NOMO-1 (cell line): Measurements from ENCODE around the gene GBE1.

Experiments used
- DNase-seq, 2 experiments: peaks; one replicate each; lab custom pipeline; 2025; ENCODE audit not compliant: unreplicated experiment in 2 of 2; lab: John Stamatoyannopoulos, UW

The GBE1 gene

DNA sequence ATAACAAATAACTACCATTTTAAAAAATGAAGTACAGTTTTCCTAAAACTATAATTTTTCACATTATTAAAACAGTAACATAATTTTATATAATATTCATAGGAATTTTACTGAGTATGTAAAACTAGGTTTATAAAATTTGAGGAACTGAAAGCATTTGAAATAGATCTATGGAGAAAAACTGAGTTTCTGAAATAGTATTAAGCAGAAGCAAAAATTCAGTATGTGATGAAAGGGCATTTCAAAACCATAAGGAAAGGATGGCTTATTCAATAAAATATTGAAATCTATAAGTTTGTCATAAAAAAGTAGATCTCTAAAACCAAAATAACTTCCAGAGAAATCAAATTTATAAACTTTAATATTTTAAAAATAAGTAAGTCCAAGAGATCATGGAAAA lies 53.4 kb downstream of the GBE1 start:
- DNase-seq: peak in 1 of 2 experiments; percentile 80

DNA sequence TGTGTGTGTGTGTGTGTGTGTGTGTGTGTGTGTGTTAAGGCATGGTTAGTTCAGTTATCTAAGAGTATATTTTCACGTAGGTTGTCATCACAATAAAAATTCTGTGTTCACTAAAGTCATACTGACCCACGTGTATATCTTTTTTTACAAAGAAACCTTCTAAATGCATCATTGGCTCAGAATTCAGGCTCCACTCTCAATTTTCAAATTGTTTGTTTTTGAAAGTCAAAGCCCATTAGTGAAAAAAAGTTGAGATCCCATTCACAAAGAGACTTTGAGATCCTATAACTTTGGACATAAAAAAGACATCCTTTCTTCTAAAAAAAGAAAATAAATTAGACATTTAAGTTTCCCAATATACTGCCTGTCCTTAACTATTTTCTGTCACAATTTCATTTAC lies 59.3 kb downstream of the GBE1 start:
- no peak for DNase-seq

DNA sequence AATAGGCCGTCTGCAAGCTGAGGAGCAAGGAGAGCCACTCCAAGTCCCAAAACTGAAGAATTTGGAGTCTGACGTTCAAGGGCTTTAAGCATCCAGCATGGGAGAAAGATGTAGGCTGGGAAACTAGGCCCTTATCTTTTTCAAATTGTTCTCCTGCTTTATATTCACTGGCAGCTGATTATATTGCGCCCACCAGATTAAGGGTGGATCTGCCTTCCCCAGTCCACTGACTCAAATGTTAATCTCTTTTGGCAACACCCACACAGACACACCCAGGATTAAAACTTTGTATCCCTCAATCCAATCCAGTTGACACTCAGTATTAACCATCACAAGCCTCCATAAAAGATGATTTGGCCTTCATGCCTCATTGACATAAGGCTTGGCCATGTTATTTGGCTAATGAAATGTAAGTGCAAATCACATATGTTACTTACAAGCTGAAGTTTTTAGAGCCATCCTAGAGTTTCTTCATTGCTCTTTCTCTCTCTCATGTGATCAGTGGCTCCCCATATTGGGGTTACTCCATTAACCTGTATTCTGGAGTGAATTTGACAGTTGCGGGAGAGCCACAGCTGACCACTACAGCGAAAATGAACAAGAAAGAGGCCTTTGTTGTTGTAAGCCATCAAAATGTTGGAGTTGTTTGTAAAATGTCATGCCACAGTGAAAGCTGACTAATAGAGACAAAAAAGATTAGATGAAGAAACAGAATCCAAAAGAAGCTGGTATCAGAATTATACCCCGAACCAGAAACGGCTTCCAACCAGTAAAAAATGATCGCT lies 61.7 kb downstream of the GBE1 start:
- no peak for DNase-seq

DNA sequence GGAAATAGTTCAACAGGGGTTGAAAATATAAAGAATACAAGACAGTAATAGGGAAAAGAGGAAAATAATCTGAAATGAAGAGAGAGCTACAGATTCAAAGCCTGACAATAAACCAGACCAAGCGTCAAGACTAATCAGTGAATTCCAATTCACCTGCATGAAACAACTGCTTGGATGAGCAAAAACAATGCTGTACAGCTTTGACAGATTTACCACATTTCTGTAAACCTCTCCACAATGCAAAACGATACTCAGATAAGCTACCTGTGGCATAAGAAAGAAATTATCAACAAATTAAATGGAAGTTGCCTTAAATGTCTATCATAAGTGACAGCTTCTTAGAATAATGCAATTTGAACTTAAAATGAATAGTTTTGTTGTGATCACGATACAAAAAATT lies 65.4 kb downstream of the GBE1 start:
- no peak for DNase-seq

DNA sequence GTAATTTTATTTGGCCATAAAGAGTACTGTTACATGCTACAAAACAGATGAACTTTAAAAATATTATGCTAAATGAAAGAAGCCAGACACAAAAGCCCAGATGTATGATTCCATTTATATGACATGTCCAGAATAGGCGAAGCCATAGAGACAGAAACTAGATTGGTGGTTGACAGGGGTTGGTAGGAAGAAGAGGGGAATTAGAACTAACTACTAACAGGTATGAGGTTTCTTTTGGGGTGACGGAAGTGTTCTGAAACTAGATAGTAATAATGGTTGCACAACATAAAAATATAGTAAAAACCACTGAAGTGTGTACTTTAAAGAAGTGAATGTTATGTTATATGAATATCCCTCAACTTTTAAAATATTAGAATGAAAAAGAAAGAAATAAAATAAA lies 66.1 kb downstream of the GBE1 start:
- DNase-seq: no peak

DNA sequence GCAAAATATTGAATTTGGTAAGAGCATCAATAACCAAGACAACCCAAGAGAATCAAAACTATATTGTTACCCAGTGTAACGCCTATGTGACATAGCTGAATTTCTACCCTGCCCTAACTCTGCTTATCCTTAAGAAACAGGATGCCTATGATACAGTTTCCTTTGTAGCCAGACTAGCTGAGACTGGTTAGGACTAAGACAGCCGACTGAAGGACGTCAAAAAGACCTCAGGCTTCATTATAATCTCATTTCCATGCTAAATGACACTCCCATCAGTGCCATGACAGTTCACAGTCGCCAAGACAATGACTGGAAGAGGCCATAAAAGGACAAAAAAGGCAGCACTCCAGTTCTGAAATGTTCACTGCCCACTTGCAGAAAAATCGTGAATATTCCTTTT lies 66.8 kb downstream of the GBE1 start:
- no peak for DNase-seq

DNA sequence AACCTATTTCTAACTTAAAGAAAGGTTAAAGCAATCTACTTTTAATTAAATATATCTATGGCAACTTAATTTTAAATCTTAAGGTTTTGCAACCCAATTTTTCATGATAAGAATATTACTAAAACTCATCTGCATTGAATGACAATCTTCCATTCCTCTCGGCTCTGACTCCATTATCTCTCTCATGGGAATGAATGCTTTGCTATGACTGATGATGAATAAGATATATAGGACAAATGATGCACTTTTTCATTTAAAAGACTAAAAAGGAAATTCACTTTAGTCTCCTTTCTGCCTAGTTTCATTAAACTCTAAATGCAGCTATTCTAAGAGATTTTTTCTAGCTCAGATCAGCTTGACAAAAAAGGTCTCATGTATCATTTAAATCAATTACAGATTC lies 68.7 kb downstream of the GBE1 start:
- DNase-seq: no peak

DNA sequence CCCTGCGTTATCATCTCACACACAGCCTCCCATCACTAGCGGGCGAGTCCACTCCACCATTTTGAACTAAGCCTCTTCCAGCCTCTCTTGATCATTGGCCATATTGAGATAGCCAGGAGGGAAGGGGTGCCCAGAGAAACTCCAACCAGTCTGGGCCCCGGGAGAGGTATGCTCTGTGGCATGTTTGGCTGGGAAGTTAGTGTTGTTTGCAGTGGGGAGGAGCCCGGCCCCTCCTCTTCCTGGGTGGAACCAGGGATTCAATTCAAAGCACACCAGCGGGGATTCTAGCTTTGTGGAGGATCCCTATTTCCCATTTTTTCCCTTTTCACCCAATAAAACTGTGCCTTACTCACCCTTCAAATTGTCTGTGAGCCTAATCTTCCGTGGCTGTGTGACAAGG lies 71.8 kb downstream of the GBE1 start:
- no peak for DNase-seq

DNA sequence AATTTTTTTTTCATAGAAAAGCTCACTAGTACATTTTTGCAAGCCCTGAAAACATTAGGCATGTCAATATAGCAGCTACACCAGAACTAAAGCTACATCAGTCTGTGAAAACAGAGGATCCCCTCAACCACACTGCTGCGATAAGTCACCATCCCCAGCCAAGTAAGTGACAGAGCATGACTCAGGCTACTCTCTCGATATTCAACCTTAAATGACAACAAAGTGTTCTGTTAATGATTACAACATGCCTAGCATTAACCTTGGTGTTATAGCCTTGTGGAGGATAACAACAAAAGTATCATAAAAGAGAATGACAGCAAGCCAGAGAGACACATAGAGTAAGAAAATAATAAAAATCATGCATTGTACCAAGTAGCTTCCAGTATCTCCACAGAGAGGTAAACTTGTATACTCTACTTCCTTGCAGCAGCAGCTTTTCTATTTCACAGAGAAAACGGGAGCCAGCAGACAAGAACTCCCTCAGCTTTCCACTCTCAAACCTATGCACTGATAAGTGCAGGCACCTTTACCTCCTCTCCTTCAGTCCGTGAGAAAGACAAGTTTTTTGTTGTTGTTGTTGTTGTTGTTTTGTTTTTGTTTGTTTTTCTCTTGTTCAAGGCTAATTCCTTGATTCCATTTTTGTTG lies 76.6 kb downstream of the GBE1 start:
- DNase-seq: no peak

DNA sequence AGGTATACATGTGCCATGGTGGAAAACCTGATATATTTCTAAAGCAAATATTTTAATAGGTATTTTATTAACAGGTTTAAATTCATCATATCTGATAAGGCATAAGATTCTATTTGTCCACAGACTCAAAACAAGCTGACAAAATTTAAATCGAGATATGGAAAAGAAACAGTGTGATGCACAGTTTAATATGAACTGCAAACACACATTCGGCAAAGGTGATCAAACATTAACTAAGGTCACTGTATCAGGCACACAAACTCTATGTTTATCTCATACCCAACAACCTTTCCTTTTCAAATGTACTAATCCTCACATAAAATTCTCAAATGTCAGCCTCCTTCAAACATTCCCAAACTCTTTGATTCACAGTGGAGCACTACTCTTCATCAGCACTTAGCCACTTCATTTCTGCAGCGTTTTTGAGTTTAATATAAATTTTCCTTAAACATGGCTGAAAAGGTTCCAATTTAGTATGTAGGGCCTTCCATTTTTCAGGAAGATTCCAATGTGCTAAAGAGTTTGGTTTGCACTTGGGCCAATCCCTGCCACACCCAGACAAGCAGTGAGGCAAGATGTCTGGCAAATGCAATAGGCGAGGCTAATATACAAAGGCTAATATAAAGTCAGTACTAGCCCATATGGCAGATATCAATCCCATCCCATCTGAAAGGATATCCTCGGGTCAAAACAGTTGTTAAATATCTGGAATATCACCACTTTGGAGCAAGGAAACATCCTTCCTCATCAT lies 84.6 kb downstream of the GBE1 start:
- DNase-seq: no peak

DNA sequence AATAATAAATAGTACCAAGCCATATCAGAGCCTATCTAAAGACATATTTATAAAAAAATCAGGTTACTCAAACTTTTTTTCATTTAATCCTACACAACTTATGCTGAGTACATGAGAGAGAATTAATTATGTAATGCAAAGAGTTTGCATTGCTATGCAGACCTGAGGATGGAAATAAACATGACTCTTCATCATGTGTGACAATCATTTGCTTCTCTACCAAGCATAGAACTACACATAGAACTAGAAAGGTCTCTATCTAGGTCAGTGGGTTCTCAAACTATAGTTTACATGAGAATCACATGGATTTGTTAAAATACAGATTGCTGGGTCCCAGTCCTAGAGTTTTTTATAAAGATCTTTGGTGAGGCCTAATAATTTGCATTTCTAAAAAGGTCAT lies 86.8 kb downstream of the GBE1 start:
- no peak for DNase-seq

DNA sequence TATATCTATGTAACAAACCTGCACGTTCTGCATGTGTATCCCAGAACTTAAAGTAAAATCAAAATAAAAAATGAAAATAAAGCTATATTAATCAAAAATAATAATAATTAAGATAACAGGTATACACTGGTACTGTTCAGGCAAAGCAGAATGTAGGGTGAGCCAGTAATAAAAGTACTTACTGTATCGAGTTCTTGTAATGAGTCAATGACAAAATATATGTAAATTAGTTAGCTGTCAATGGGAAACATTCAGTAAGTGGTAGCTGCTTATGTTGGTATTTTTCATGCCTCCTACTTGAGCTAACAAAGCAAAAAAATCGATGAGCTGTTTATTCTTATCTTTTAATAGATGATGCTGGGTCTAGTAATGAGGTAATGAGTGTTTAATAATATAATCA lies 93.2 kb downstream of the GBE1 start:
- no peak for DNase-seq

DNA sequence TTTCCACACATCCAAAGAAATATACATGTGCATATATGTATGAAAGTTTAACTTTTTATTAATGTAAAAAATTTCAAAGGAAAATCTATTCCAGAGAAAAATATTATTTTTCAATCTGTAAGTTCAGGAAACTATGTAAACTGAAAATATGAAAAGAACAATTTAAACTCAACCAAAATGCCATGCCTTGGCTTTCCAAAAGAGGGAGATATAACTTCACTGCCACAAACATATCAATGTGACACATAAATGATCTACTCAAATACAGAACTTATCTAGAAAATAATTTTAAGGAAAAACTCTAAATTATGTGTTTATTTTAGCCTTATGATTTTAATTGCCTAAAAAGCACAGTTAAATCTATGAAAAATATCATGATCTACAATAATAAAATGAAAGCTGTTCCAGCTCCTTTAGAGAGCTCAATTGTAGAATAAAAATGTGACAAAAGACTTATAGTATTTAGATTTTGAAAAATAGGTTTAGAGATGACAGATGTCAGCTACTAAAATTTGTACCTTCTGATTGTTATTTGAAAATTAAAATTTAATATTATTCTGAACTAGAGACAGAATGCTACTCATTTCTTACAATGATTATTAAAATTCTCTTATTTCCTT lies 94.8 kb downstream of the GBE1 start:
- DNase-seq: no peak

DNA sequence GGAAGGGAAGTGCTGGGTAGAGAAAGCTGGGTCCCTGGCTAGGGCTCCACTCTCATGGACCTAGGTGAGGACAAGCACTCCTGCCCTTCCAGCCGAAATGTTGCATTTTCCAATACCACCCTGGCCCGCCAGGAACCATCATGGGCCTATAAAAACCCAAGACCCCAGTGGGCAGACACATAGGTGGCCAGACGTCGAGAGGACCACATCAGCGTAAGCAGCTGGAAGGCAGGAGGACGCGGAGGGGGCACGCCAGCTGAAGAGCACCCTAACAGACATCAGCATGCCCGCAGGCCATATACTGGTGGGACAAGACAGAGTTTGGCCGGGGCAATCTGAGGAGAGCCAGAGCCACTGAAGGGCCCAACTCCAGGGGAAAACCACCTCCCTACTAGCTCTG lies 98.3 kb downstream of the GBE1 start:
- DNase-seq: no peak

DNA sequence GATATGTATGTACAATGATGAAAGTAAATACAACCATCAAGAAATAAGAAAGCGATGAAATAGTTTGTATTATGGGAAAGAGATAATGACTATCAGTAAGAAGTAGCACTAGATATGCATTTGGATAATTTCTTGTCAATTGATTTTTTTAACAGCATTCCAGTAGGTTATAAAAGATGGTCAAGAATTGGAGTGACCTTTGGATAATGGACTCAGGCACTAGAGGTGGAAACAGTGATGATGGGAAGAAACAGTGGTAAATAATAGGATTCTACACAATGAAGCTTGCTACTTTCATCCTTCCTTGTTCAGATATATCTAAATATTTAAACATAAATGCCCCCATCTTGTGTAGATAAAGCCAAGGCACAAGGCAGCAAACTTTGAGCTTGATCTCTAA lies 101.4 kb downstream of the GBE1 start:
- no peak for DNase-seq

DNA sequence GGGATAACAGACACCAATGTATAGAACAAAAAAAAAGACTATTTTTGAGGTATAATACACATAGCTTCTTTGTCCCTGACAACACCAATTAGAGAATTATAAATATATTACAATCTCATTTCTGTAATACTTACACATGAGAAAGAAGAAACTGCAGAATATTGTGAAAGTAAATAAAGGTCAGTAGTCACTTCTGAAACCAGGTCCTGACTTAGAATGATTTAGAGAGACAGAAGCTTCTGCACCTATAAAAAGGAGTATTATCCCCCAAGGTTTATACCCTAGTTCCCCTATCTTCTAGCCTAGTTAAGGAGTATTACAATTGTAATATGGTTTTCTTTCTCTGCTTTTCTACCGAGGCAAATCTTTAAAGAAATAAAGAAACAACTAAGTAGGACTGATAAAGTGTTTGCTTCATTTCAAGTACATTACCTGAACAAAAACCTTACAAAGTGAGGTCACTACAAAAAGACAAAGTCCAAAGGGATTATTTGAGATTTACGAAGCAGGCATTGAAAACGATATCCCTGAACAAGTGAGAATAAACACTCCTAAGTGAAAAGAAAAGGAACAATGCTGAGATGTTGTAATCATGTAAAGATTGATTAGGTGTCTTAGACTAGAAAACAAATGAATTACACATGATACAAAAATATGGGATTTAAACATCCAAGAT lies 103.0 kb downstream of the GBE1 start:
- no peak for DNase-seq

DNA sequence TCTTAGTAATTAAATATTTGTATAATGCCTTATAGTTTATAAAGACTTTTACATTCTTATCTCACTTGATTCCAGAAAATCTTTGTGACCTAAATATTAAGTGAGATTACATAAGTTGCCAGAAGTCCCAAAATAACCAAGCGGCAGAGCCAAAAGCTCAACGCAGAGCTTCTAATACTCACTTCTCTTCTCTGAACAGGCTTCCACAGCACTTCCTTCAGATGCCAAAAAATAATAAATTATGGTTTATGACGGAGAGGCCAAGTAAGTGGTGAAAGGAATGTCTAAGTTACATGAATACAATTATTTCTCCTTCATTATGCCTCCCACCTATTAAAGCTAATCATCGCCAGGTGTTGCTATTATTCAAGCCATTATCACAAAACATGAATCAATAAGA lies 110.3 kb downstream of the GBE1 start:
- DNase-seq: peak; percentile 35 to 60

DNA sequence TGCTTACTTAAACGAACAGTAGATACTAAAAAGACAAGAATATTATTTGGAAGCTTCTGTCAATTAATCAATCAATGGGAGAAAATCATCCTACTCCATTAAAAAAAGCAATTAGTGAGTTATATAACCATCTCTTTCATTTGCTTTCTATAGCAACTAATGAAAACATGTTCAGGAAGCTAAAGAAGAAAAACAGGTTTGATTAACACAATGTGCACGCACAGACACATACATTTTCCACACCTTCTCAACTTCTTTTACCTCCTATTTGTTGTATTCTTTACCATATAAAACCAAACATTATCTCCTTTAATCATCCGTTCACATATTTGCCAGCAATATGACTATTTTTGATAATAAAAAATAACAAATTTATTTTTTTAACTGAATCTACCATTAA lies 111.3 kb downstream of the GBE1 start:
- DNase-seq: no peak

DNA sequence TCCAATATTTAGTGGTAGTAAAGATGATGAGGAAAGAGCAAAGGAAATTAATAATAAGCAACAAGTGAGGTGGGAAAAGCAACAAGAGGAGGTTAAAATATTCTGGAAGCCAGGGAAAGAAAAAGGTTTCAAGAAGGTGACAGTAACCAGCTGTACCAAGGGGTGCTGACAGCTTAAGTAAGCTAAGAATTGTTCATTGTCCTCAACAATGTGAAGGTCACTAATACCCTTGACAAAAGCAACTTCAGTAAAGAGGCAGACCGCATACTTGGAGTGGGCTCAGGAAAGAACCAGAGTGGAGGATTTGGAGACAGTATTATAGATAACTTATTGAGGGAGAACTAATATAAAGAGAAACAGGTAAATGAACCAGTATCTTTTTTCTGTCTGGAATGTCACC lies 116.2 kb downstream of the GBE1 start:
- DNase-seq: no peak

DNA sequence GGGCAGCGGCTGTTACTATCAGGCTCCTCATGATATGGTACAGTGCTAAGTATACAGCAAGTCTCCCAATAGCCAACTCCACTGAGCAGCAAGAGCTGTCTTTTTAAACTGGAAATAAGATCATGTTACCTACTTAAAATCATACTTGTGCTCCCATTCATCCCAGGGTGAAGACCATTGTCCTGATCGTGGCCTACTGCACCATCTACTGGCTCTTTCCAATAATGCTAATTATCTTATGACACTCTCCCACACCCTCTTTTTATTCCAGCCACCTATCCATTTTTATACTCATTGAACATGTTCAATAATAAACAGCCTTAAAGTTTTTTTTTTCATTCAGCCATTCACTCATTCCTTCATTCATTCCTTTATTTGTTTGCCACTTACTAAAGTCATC lies 117.7 kb downstream of the GBE1 start:
- no peak for DNase-seq

DNA sequence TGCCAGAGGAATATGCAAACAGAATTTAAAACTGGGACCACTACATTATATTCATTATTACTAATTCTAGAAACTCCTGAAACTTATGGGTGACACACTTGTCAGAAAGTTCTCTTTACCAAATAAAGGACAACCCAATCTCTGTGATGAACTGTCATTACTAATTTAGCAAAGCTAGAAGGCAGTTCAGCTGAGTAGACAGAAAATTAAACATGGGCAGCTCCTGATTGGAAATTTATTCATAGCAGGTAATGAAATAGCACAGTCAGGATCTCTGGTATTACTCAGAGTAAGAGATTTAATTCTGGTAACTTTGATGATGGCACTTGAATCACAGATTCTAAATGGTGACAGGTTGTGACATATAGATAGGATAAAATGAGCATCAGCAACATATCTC lies 123.0 kb downstream of the GBE1 start:
- DNase-seq: no peak
